Stimulated activated CD8-positive, alpha-beta memory T cell treated with anti-CD3 and anti-CD28 coated beads, Interleukin-15, amount 100 ng/mL, for 4 hours (primary cell): ENCODE measurements around the gene MED29.
A peak's percentile ranks its signal among the peaks of the same experiment; 100 is the strongest.
"Not testable (repeated sequence)": the region's sequence is repeated elsewhere in the genome, so short reads cannot be mapped to it uniquely, and the experiment has no call there.

Experiments used
- DNase-seq, 2 donors: peaks; one replicate each; pipeline ENCODE4 v3.0.0-alpha.2; 2020; ENCODE audit warnings: low read depth in 2 of 2

Gene MED29

GRCh38 chr19:39372047-39372802, 19.0 kb upstream of the MED29 start:
- no peak for DNase-seq

GRCh38 chr19:39372941-39373340, 18.2 kb upstream of the MED29 start:
- no peak for DNase-seq

GRCh38 chr19:39375929-39376328, 15.2 kb upstream of the MED29 start:
- DNase-seq: no peak

GRCh38 chr19:39377373-39378362, 13.5 kb upstream of the MED29 start:
- DNase-seq: no peak

- DNase-seq: not testable (repeated sequence)
Measured at GRCh38 chr19:39379366-39379765, 11.8 kb upstream of the MED29 start.

GRCh38 chr19:39379865-39380396, 11.2 kb upstream of the MED29 start:
- no peak for DNase-seq

- DNase-seq: no peak
Measured at GRCh38 chr19:39380521-39381502, 10.4 kb upstream of the MED29 start.

- no peak for DNase-seq
Measured at GRCh38 chr19:39381910-39382611, 9.1 kb upstream of the MED29 start.

- DNase-seq: no peak
Measured at GRCh38 chr19:39382991-39383828, 8.0 kb upstream of the MED29 start.

- no peak for DNase-seq
Measured at GRCh38 chr19:39384839-39385568, 6.2 kb upstream of the MED29 start.

- no peak for DNase-seq
Measured at GRCh38 chr19:39385629-39386411, 5.4 kb upstream of the MED29 start.

- DNase-seq: no peak
Measured at GRCh38 chr19:39386557-39386956, 4.6 kb upstream of the MED29 start.

GRCh38 chr19:39388657-39389056, 2.5 kb upstream of the MED29 start:
- DNase-seq: no peak

- DNase-seq: no peak
Measured at GRCh38 chr19:39389631-39390414, 1.4 kb upstream of the MED29 start.

GRCh38 chr19:39390451-39390750, 777 bp upstream of the MED29 start:
- DNase-seq: peak in 1 of 2 donors; percentile 66

- DNase-seq: peak; percentile 81 to 84
Measured at GRCh38 chr19:39397360-39398296, 6.5 kb downstream of the MED29 start.
